ENCODE results near the gene MYCN.

DNA sequence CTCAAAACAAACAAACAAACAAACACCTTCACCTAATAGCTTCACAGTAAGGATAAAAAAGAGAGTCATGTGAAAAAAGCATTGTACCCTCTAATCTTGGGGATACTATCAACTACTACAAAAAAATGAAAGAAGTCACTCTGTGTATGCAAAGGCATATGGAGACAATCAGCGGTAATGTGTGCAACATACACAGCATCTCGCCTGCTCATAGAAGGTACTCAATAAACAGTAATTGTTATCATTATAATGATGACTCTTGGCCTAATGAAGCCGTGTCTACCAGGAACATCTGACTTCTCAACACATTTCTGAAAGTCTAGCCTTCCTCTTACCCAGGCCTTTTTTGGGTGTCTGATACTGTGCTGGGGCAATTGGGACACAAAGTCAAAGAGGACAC is 55.3 kb downstream of the MYCN start:
- TF ChIP-seq, protein P1, sequence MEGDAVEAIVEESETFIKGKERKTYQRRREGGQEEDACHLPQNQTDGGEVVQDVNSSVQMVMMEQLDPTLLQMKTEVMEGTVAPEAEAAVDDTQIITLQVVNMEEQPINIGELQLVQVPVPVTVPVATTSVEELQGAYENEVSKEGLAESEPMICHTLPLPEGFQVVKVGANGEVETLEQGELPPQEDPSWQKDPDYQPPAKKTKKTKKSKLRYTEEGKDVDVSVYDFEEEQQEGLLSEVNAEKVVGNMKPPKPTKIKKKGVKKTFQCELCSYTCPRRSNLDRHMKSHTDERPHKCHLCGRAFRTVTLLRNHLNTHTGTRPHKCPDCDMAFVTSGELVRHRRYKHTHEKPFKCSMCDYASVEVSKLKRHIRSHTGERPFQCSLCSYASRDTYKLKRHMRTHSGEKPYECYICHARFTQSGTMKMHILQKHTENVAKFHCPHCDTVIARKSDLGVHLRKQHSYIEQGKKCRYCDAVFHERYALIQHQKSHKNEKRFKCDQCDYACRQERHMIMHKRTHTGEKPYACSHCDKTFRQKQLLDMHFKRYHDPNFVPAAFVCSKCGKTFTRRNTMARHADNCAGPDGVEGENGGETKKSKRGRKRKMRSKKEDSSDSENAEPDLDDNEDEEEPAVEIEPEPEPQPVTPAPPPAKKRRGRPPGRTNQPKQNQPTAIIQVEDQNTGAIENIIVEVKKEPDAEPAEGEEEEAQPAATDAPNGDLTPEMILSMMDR (IDR thresholded peaks at IDR 0.05; ENCODE audit: low read depth, low read length, missing input control): no peak
- TF ChIP-seq TAF1 (conservative IDR thresholded peaks at IDR 0.05) (no peak), RAD21 (IDR thresholded peaks at IDR 0.05) (no peak), JUND (IDR thresholded peaks at IDR 0.05) (no peak), GABPA (IDR thresholded peaks at IDR 0.05 in 1 of 2, conservative IDR thresholded peaks at IDR 0.05 in 1 of 2) (no peak), SP1 (IDR thresholded peaks at IDR 0.05) (no peak)
- TF ChIP-seq, protein P2, sequence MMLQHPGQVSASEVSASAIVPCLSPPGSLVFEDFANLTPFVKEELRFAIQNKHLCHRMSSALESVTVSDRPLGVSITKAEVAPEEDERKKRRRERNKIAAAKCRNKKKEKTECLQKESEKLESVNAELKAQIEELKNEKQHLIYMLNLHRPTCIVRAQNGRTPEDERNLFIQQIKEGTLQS (IDR thresholded peaks at IDR 0.05): no peak
- TF ChIP-seq, protein P3, sequence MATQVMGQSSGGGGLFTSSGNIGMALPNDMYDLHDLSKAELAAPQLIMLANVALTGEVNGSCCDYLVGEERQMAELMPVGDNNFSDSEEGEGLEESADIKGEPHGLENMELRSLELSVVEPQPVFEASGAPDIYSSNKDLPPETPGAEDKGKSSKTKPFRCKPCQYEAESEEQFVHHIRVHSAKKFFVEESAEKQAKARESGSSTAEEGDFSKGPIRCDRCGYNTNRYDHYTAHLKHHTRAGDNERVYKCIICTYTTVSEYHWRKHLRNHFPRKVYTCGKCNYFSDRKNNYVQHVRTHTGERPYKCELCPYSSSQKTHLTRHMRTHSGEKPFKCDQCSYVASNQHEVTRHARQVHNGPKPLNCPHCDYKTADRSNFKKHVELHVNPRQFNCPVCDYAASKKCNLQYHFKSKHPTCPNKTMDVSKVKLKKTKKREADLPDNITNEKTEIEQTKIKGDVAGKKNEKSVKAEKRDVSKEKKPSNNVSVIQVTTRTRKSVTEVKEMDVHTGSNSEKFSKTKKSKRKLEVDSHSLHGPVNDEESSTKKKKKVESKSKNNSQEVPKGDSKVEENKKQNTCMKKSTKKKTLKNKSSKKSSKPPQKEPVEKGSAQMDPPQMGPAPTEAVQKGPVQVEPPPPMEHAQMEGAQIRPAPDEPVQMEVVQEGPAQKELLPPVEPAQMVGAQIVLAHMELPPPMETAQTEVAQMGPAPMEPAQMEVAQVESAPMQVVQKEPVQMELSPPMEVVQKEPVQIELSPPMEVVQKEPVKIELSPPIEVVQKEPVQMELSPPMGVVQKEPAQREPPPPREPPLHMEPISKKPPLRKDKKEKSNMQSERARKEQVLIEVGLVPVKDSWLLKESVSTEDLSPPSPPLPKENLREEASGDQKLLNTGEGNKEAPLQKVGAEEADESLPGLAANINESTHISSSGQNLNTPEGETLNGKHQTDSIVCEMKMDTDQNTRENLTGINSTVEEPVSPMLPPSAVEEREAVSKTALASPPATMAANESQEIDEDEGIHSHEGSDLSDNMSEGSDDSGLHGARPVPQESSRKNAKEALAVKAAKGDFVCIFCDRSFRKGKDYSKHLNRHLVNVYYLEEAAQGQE (IDR thresholded peaks at IDR 0.05): no peak
